WERI-Rb-1 (cell line): ENCODE results near the gene ASTL.

Source experiments
- DNase-seq: peaks from one replicate; pipeline ENCODE4 v3.0.0-alpha.2; 2020
- H3K27ac ChIP-seq: fragments of 250-450 bp; sonication (Bioruptor Pico); 2 replicates; pipeline ENCODE4 v1.5.1; 2020; ENCODE audit warnings: mild to moderate bottlenecking, moderate library complexity
- H3K27me3 ChIP-seq: fragments of 250-450 bp; sonication (Bioruptor Pico); 2 replicates; pipeline ENCODE4 v1.5.1; 2021; ENCODE audit warnings: mild to moderate bottlenecking, low read depth, moderate library complexity; ENCODE audit not compliant: insufficient read depth, severe bottlenecking
- H3K36me3 ChIP-seq: fragments of 250-450 bp; sonication (Bioruptor Pico); 2 replicates; pipeline ENCODE4 v1.5.1; 2020; ENCODE audit warnings: mild to moderate bottlenecking, moderate library complexity
- H3K4me3 ChIP-seq: 2 replicates; pipeline ENCODE4 v1.5.1; 2011; ENCODE audit warnings: low read depth, mild to moderate bottlenecking, control low read depth, low read length
- H3K9me3 ChIP-seq: fragments of 250-450 bp; sonication (Bioruptor Pico); 2 replicates; pipeline ENCODE4 v1.5.1; 2021; ENCODE audit warnings: mild to moderate bottlenecking, moderate library complexity; ENCODE audit not compliant: severe bottlenecking
- CTCF ChIP-seq: IDR thresholded peaks from 2 replicates; pipeline ENCODE4 v1.5.1; 2011; ENCODE audit warnings: low read depth, mild to moderate bottlenecking, control low read depth, inconsistent platforms, low read length

ASTL gene

GRCh38 chr2:96091141-96091710, 47.1 kb downstream of the ASTL start:
- no peak for TF ChIP-seq CTCF
- no peak for DNase-seq
- no peaks in the 10 kb centered on the region for H3K27me3 ChIP-seq
- no peak overlapping the region for H3K4me3 ChIP-seq
- H3K27ac ChIP-seq: no peak overlapping the region
- H3K36me3 ChIP-seq: no peaks in the 10 kb centered on the region
- H3K9me3 ChIP-seq: peaks cover 12% of the 10 kb centered on the region

GRCh38 chr2:96090196-96090926, 47.9 kb downstream of the ASTL start:
- Histone ChIP-seq H3K4me3 (no peak overlapping the region), H3K27me3 (no peaks in the 10 kb centered on the region), H3K9me3 (peaks cover 12% of the 10 kb centered on the region), H3K27ac (no peak overlapping the region), H3K36me3 (no peaks in the 10 kb centered on the region)
- no peak for TF ChIP-seq CTCF
- DNase-seq: no peak

GRCh38 chr2:96089356-96090195, 48.7 kb downstream of the ASTL start:
- H3K4me3 ChIP-seq: no peak overlapping the region
- H3K27ac ChIP-seq: no peak overlapping the region
- no peak for DNase-seq
- H3K27me3 ChIP-seq: no peaks in the 10 kb centered on the region
- H3K36me3 ChIP-seq: no peaks in the 10 kb centered on the region
- peaks cover 12% of the 10 kb centered on the region for H3K9me3 ChIP-seq
- TF ChIP-seq CTCF: peak; percentile 19; the same call in 1 of the 2 replicates

- Histone ChIP-seq H3K9me3 (peaks cover 12% of the 10 kb centered on the region), H3K36me3 (no peaks in the 10 kb centered on the region), H3K27ac (no peak overlapping the region), H3K4me3 (no peak overlapping the region), H3K27me3 (no peaks in the 10 kb centered on the region)
- TF ChIP-seq CTCF: no peak
- no peak for DNase-seq
These were observed 49.7 kb downstream of the ASTL start for GRCh38 chr2:96088340-96089335.

GRCh38 chr2:96087130-96087529, 51.2 kb downstream of the ASTL start:
- Histone ChIP-seq H3K9me3 (peaks cover 3% of the 10 kb centered on the region), H3K4me3 (no peak overlapping the region), H3K27ac (no peak overlapping the region), H3K27me3 (no peaks in the 10 kb centered on the region), H3K36me3 (no peaks in the 10 kb centered on the region)
- no peak for DNase-seq
- no peak for TF ChIP-seq CTCF
